Spleen (tissue), 11 donors: ENCODE data around the gene CORO6. TPM values are rescaled to one million over a fixed set of nuclear protein-coding genes. Genes with fewer than 3 reads are reported as not detected.

ENCODE experiments used
- DNase-seq: peaks from one replicate; pipeline ENCODE4 v3.0.0-alpha.2; 2020
- H3K27ac ChIP-seq, 8 donors: fragments of 200-600 bp; sonication (generic) in 7 of 8; 1 replicate in 4 of 8; 2 replicates in 4 of 8; pipeline versions ENCODE4 v1.5.0 to v1.8.0; 2016 to 2021; ENCODE audit warnings: inconsistent platforms in 4 of 8, mild to moderate bottlenecking in 4 of 8, moderate library complexity in 1 of 8
- H3K27me3 ChIP-seq, 7 donors: fragments of 200-600 bp; sonication (generic) in 6 of 7; replicated peaks in 1 of 7; 1 replicate in 4 of 7; 2 replicates in 3 of 7; pipeline versions ENCODE4 v1.5.0 to v1.8.0; 2016 to 2021; ENCODE audit warnings: inconsistent platforms in 3 of 7, mild to moderate bottlenecking in 1 of 7
- H3K36me3 ChIP-seq, 6 donors: fragments of 200-600 bp; sonication (generic) in 5 of 6; 1 replicate in 4 of 6; 2 replicates in 2 of 6; pipeline versions ENCODE4 v1.5.0 to v1.8.0; 2016 to 2021; ENCODE audit warnings: inconsistent platforms in 2 of 6
- H3K4me1 ChIP-seq, 6 donors: fragments of 200-600 bp; sonication (generic) in 5 of 6; 1 replicate in 3 of 6; 2 replicates in 3 of 6; pipeline versions ENCODE4 v1.5.0 to v1.8.0; 2016 to 2021; ENCODE audit warnings: inconsistent platforms in 3 of 6
- H3K4me3 ChIP-seq, 8 donors: fragments of 200-600 bp; sonication (generic) in 7 of 8; 1 replicate in 4 of 8; 2 replicates in 4 of 8; pipeline versions ENCODE4 v1.5.0 to v1.8.0; 2016 to 2021; ENCODE audit warnings: inconsistent platforms in 4 of 8, mild to moderate bottlenecking in 4 of 8, moderate library complexity in 2 of 8
- H3K9me3 ChIP-seq, 8 donors: fragments of 200-600 bp; sonication (generic) in 7 of 8; 1 replicate in 4 of 8; 2 replicates in 4 of 8; pipeline versions ENCODE4 v1.5.0 to v1.8.0; 2016 to 2021; ENCODE audit warnings: inconsistent platforms in 4 of 8
- CTCF ChIP-seq, 11 experiments: fragments of 200-600 bp in 7 of 11; fragments of 450-650 bp in 4 of 11; sonication (generic) in 4 of 11; IDR thresholded peaks in 8 of 11; conservative IDR thresholded peaks in 3 of 11; 1 replicate in 7 of 11; 2 replicates in 4 of 11; pipeline versions ENCODE4 v1.4.0 to v1.8.0; 2016 to 2021; ENCODE audit warnings: antibody characterized with exemption in 11 of 11, inconsistent platforms in 4 of 11, mild to moderate bottlenecking in 1 of 11
- POLR2A ChIP-seq, 3 donors: fragments of 450-650 bp; IDR thresholded peaks; one replicate each; pipeline ENCODE4 v1.5.1; 2017; ENCODE audit warnings: antibody characterized with exemption in 3 of 3, mild to moderate bottlenecking in 1 of 3
- POLR2AphosphoS5 ChIP-seq, 3 donors: sonication (generic); formaldehyde crosslinking; IDR thresholded peaks; one replicate each; pipeline ENCODE4 v1.5.1; 2017; ENCODE audit warnings: antibody characterized with exemption in 3 of 3
- WGBS, 5 donors: extraction: QIAGEN DNeasy Blood & Tissue Kit in 3 of 5; methylation state at CpG; one replicate each; pipeline versions ENCODE4 v1.1.5 to v1.1.7; 2013 to 2018; 5-methylcytosine and 5-hydroxymethylcytosine counted together
- intact Hi-C: fragments of 100-400 bp; cut with DNase I; formaldehyde crosslinking; loops from one replicate; pipeline ENCODE4 v1.15.0; 2023; ENCODE audit warnings: low total_unique reads
- polyA plus RNA-seq, 3 donors: library from polyadenylated mRNA; stranded (reverse); fragments of 200-250 nt; gene quantifications; one replicate each; pipeline ENCODE4 v1.2.1, GENCODE V29; 2013
- total RNA-seq, 7 donors: library from RNA; depleted of rRNA in 3 of 7; stranded (reverse); fragments of >200 nt in 3 of 7; fragmentation: NEBNext Ultra II Directional in 4 of 7; extraction: Animal tissue kit (Norgen Biotek cat#: 25700) in 4 of 7; gene quantifications; one replicate each; pipeline versions ENCODE4 v1.1.0 to v1.2.1, GENCODE V29; 2016 to 2021
- donor health status: healthy with polysubstance abuse.
- donor health status: DM: no; HTN: no; CAD: no; lungs with moderate emphysema.
- donor health status: DM: no; HTN: no; CAD: no.
- donor health status: Bipolar disorder and iron deficiency.
- donor health status: healthy.
- donor health status: DM: no; HTN: no; CAD: no.
- donor health status: DM: yes; HTN: yes; CAD: no.

The CORO6 gene
- total and polyA plus RNA-seq, 10 donors: 0.81 to 5.1 (median 3.5) TPM

- Histone ChIP-seq H3K36me3 (peaks cover 0 to 97% (median 29%) of the 10 kb centered on the region in 6 donors), H3K4me3 (no peak overlapping the region), H3K4me1 (peaks cover 6 to 81% (median 35%) of the 10 kb centered on the region in 6 donors), H3K9me3 (no peaks in the 10 kb centered on the region), H3K27me3 (no peaks in the 10 kb centered on the region), H3K27ac (peak overlapping the region in 5 of 8 donors; percentile 5 to 59 (median 31))
- intact Hi-C loops: no loop called here
- WGBS, 5 donors: 10 to 20% (median 18%) methylated on average over 2 of the region's 2 CpGs
- TF ChIP-seq POLR2AphosphoS5 (IDR thresholded peaks at IDR 0.05) (no peak), POLR2A (IDR thresholded peaks at IDR 0.05) (no peak), CTCF (IDR thresholded peaks at IDR 0.05 in 8 of 11, conservative IDR thresholded peaks at IDR 0.05 in 3 of 11) (no peak)
- DNase-seq: no peak
Measured at GRCh38 chr17:29640413-29640812, 17.7 kb upstream of the CORO6 start.

- Histone ChIP-seq H3K4me3 (no peak overlapping the region), H3K9me3 (no peaks in the 10 kb centered on the region), H3K4me1 (peaks cover 0 to 19% (median 0%) of the 10 kb centered on the region in 6 donors), H3K27ac (no peak overlapping the region), H3K27me3 (no peaks in the 10 kb centered on the region), H3K36me3 (peaks cover 7 to 97% (median 72%) of the 10 kb centered on the region in 6 donors)
- DNase-seq: no peak
- 93 to 97% (median 94%) methylated on average over 3 of the region's 3 CpGs for WGBS, 5 donors
- TF ChIP-seq POLR2A (IDR thresholded peaks at IDR 0.05): no peak
- peak in 1 of 3 donors; percentile 11 for TF ChIP-seq POLR2AphosphoS5 (IDR thresholded peaks at IDR 0.05)
- no peak for TF ChIP-seq CTCF (IDR thresholded peaks at IDR 0.05 in 8 of 11, conservative IDR thresholded peaks at IDR 0.05 in 3 of 11)
- intact Hi-C loops: no loop called here
Measured at GRCh38 chr17:29633886-29634285, 11.2 kb upstream of the CORO6 start.

- 87 to 94% (median 92%) methylated on average over 6 of the region's 6 CpGs for WGBS, 5 donors
- no peak for DNase-seq
Measured at GRCh38 chr17:29630630-29631193, 8.0 kb upstream of the CORO6 start.

More at GRCh38 chr17:29630630-29631193, 8.0 kb upstream of the CORO6 start:
- Histone ChIP-seq H3K27me3 (no peaks in the 10 kb centered on the region), H3K27ac (no peak overlapping the region), H3K4me1 (no peaks in the 10 kb centered on the region), H3K9me3 (no peaks in the 10 kb centered on the region), H3K36me3 (peaks cover 7 to 100% (median 58%) of the 10 kb centered on the region in 6 donors), H3K4me3 (no peak overlapping the region)
- TF ChIP-seq POLR2AphosphoS5 (IDR thresholded peaks at IDR 0.05): no peak
- no peak for TF ChIP-seq CTCF (IDR thresholded peaks at IDR 0.05 in 8 of 11, conservative IDR thresholded peaks at IDR 0.05 in 3 of 11)
- TF ChIP-seq POLR2A (IDR thresholded peaks at IDR 0.05): no peak
- intact Hi-C loops: no loop called here
